HG02759 (cell line): ENCODE measurements around the gene FOXD4L6.
"Not testable (repeated sequence)": the region's sequence is repeated elsewhere in the genome, so short reads cannot be mapped to it uniquely, and the experiment has no call there.

Source experiments
- ATAC-seq: cut with Tn5 transposase; IDR thresholded peaks from one replicate; pipeline ENCODE4 v1.9.1; 2021; ENCODE audit warnings: mild to moderate bottlenecking, moderate library complexity; ENCODE audit not compliant: unreplicated experiment

FOXD4L6 gene

GRCh38 chr9:41128581-41128980, at the start of gene FOXD4L6:
Gene FOXD4L6, minus strand, starts transcription at chr9:41128681. Its CDS starts 298 bp downstream, at chr9:41128383.
- not testable (repeated sequence) for ATAC-seq

DNA sequence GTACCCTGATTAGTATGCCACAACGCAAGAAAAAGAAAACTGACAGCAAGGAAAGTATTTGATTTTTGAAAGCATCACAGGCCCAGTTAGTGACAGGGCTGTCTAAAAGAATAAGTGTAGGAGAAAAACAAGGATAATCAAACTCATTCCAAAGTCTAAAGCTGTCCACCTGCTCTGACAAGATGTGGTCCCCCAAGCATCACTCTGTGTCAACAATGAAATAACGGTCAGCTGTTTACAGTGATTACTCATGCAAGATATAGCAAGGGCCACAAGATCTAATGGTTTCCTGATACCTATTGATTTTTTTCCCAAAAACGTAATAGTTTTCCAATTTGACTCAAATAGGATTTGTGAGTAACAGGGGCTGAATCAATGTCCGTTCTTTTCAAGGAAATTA, 46.5 kb upstream of the FOXD4L6 start:
- ATAC-seq = not testable (repeated sequence)

- ATAC-seq = not testable (repeated sequence)
These were observed 21.6 kb upstream of the FOXD4L6 start for GRCh38 chr9:41150116-41150515.

DNA sequence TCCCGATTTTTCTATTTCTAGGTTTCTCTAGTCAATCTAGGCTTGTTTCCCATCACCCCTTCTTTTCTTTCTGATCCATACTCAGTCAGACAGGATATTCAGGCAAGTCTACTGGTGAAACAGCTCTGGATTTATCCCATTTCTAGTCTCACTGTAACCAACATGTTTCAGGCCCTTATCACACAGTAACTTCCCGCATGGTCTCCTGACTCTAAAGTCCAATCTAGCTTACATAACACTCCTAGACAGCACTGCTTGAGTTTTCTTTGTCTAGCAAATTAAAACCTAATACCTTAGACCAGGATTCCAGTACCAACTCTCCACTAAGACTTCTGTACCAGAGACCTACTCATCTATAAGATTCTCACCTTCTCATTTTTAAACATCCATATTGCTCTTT, 13.4 kb upstream of the FOXD4L6 start:
- not testable (repeated sequence) for ATAC-seq

GRCh38 chr9:41126746-41127446, 1.6 kb downstream of the FOXD4L6 start:
- not testable (repeated sequence) for ATAC-seq

DNA sequence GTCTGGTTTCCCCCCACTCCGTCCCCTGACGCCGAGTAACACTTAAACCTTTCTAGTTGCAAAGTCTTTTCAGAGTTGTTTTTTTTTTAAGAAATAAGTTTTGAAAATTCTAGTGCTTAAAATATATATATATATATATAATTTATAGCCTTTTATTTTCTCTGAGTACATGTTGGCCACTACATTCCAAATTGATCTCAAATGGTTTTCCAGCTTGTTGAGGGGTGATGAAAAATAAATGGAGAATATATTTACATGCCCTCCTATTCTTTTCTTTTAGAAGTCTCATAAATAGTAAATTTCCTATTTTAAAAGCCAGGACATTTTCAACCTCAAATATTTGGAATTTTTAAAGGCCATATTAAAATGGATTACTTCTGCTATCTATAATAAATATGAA, 2.5 kb downstream of the FOXD4L6 start:
- ATAC-seq = not testable (repeated sequence)

DNA sequence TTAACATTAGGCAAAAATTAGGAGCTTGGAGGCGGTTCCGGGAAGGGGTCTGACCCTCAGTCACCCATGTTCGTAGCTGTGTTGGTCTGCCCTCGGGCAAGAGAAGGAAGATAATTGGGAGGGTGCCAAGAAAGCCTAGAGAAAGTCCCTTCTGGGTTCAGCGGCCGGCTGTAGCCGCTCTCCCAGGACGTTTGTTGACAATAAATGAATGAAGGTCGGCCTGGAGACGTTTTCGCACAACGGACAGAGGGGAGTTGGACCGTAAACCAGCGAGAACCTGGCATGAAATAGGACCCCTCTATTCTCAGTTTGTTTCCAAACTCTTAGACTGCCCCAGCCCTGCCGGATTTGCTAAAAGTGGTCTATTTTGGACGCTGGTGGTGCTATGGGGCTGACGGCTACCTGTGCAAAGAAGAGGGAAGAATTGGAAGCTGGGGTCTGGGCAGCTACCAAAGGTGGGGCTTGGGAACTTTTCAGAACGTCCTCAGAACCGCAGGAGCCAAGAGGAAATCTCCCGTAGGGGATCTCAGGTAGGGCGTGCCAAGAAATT, 3.3 kb downstream of the FOXD4L6 start:
- not testable (repeated sequence) for ATAC-seq

DNA sequence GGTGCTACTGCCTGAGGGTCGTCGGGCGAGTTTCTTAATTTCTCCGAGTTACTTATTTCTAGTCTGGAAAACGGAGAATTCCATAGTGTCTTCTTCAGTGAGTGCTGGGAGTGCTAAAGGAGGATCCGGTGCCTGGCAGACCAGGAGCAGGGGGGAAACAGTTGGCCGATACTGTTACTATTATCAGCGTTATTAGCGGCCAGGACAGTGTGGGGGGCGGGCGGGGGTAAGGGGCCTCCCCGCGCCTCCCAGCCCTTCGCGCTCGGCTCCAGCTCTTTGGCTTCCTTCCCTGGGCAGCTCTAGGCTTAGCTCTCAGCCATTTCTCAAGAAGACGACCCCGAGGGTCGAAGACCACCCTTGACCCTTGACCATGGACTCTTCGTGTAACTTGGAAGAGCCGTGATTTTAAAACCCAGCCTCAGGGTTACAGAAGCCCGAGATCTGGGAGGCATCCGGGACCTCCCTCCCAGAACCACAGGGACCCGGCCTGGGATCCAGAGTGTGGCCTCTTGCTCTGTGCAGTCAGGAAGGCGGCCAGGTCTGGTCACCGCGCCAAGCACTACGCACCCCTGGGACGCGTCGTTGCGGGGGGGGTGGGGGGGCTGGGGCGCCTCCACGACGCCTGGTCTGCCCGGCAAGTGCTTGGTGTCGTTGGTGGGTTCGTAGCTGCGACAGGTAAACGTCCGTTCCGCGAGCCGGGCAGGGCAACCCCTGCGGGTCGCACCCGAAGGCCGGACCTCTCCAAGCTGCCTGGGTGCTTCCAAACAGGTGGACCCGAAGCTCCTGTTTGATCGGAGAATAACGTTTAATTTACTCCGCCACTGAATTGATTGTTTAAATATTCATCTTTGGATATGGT, 4.0 kb downstream of the FOXD4L6 start:
- not testable (repeated sequence) for ATAC-seq

DNA sequence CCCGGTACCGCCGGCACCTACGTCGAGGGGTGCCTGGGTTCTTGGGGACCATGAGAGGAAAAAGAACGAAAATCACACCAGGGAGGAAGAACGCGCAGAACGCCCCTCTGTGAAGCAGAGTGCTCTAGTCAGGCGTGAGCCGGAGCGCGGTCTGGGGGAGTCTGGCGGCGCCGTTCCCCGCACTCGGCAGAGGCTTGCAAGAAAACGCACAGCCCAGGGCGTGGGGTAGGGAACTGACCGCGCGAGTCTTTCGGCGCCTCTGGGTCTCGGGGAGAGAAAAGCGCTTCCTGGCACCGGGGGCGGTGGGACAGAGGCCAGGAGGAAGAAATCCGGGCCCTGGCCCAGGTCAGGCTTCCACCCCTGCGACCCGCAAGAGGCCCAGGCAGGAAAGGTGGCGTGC, 4.7 kb downstream of the FOXD4L6 start:
- not testable (repeated sequence) for ATAC-seq

DNA sequence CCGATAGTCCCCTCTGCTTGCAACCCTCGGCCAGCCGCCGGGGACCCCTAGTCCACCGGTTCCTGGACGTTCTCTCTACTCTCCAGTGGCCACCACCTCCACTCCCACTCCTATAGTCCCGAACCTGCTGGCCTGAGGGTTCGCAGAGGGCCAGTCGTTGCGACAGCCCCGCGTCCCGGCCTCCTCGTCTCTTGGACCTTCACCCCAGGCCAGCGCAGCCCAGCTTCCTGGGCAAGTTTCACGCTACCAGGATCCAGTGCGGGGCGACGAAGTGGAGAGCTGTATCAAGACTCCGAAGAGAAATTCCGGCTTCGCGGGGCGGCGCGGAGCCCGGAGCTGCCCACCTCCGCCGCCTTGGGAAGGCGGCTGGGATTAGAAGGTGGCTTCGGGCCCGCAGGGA, 5.1 kb downstream of the FOXD4L6 start:
- not testable (repeated sequence) for ATAC-seq

GRCh38 chr9:41120696-41121095, 7.8 kb downstream of the FOXD4L6 start:
- ATAC-seq = not testable (repeated sequence)

DNA sequence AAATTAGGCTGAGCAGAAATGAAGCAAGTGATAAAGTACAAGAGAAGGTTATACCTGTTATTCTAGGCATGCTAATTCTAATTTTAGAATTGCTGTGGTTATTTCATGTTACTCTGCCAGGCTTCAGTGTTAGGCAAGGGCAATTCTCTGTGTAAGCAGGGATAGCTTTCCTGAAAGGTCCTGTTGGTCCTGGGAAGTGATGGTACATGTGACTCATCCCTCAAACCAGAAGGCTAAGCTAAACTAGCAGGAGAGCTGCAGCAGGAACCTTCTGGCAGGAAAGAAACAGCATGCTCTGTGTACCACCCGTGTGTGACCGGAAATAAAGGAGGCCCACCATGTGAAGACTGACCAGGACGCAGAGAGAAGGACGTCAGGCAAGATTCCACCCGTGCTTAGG, 8.8 kb downstream of the FOXD4L6 start:
- not testable (repeated sequence) for ATAC-seq

- ATAC-seq = not testable (repeated sequence)
These were observed 9.2 kb downstream of the FOXD4L6 start for GRCh38 chr9:41119311-41119710.

DNA sequence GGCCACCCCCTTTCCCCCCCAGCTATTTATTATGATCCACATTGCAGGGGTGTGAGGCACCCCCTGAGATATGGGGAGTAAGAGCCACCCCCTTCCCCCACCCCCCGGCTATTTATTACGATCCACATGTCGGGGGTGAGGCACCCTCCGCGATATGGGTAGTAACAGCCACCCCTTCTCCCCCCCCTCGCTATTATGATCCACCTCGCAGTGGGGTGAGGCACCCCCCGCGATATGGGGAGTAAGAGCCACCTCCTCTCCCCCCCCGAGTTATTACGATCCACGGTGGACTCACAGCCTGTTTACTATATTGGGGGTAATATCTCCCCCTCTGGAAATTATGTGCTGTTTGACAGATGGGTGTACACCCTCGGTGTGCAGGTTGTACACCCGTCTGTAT, 15.1 kb downstream of the FOXD4L6 start:
- ATAC-seq = not testable (repeated sequence)

- ATAC-seq = not testable (repeated sequence)
These were observed 17.1 kb downstream of the FOXD4L6 start for GRCh38 chr9:41111414-41111813.

- not testable (repeated sequence) for ATAC-seq
These were observed 17.6 kb downstream of the FOXD4L6 start for GRCh38 chr9:41110913-41111312.

GRCh38 chr9:41109253-41109652, 19.2 kb downstream of the FOXD4L6 start:
- not testable (repeated sequence) for ATAC-seq

DNA sequence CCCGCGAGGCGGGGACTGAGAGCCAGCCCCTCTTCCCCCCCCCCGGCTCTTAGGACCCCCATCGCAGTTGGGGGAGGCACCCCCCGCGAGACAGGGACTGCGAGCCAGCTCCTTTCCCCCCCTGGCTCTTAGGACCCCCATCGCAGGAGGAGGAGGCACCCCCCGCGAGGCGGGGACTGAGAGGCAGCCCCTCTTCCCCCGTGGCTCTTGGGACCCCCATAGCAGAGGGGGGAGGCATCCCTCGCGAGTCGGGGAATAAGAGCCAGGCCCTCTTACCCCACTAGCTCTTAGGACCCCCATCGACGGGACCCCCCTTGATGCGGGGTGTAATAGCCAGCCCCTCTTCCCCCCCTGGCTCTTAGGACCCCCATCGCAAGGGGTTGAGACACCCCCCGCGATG, 19.7 kb downstream of the FOXD4L6 start:
- not testable (repeated sequence) for ATAC-seq

GRCh38 chr9:41106472-41107116, 21.9 kb downstream of the FOXD4L6 start:
- not testable (repeated sequence) for ATAC-seq

DNA sequence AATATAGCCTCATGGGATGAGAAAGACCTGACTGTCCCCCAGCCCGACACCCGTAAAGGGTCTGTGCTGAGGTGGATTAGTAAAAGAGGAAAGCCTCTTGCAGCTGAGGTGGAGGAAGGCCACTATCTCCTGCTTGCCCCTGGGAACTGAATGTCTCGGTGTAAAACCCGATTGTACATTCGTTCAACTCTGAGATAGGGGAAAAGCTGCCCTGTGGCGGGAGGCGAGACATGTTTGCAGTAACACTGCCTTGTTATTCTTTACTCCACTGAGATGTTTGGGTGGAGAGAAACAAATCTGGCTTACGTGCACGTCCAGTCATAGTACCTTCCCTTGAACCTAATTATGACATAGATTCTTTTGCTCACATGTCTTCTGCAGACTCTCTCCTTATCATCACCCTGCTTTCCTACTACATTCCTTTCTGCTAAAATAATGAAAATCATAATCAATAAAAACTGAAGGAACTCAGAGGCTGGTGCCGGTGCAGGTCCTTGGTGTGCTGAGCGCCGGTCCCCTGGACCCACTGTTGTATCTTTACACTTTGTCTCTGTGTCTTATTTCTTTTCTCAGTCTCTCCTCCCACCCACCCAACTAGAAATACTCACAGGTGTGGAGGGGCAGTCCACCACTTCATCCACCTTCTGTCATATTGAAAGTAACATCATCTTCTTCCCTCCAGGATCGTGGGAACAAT, 22.8 kb downstream of the FOXD4L6 start:
- ATAC-seq = not testable (repeated sequence)
